T-helper 9 cell (primary cell): ENCODE results near the gene SEC14L5.
"Not testable (repeated sequence)": the region's sequence is repeated elsewhere in the genome, so short reads cannot be mapped to it uniquely, and the experiment has no call there.

Source experiments
- DNase-seq: peaks from one replicate; pipeline ENCODE4 v3.0.0-alpha.2; 2020

The SEC14L5 gene

GRCh38 chr16:4931381-4931780, 26.7 kb upstream of the SEC14L5 start:
- no peak for DNase-seq

GRCh38 chr16:4933433-4933832, 24.7 kb upstream of the SEC14L5 start:
- no peak for DNase-seq

GRCh38 chr16:4933871-4934395, 24.2 kb upstream of the SEC14L5 start:
- no peak for DNase-seq

- no peak for DNase-seq
Measured at GRCh38 chr16:4934591-4934990, 23.5 kb upstream of the SEC14L5 start.

GRCh38 chr16:4935241-4935855, 22.8 kb upstream of the SEC14L5 start:
- no peak for DNase-seq

GRCh38 chr16:4936181-4936990, 21.7 kb upstream of the SEC14L5 start:
- DNase-seq, result no peak

GRCh38 chr16:4936991-4937781, 20.9 kb upstream of the SEC14L5 start, which contains the start of gene PPL:
Gene PPL, minus strand, starts transcription at chr16:4937148. Its CDS starts 103 bp downstream, at chr16:4937045.
- no peak for DNase-seq

GRCh38 chr16:4937782-4938682, 20.1 kb upstream of the SEC14L5 start:
- no peak for DNase-seq

GRCh38 chr16:4938683-4939030, 19.5 kb upstream of the SEC14L5 start:
- no peak for DNase-seq

- DNase-seq, result no peak
Measured at GRCh38 chr16:4940719-4941118, 17.4 kb upstream of the SEC14L5 start.

- no peak for DNase-seq
Measured at GRCh38 chr16:4942481-4942880, 15.6 kb upstream of the SEC14L5 start.

GRCh38 chr16:4944333-4945281, 13.5 kb upstream of the SEC14L5 start:
- DNase-seq, result no peak

GRCh38 chr16:4945560-4946502, 12.3 kb upstream of the SEC14L5 start:
- DNase-seq, result no peak

- DNase-seq, result no peak
Measured at GRCh38 chr16:4946917-4947316, 11.2 kb upstream of the SEC14L5 start.

- no peak for DNase-seq
Measured at GRCh38 chr16:4947722-4948503, 10.2 kb upstream of the SEC14L5 start.

- DNase-seq, result no peak
Measured at GRCh38 chr16:4948903-4949766, 9.0 kb upstream of the SEC14L5 start.

- DNase-seq, result no peak
Measured at GRCh38 chr16:4949986-4950385, 8.1 kb upstream of the SEC14L5 start.

GRCh38 chr16:4951583-4951982, 6.5 kb upstream of the SEC14L5 start:
- not testable (repeated sequence) for DNase-seq
